ENCODE data around the gene SYK. TPM values are rescaled to one million over a fixed set of nuclear protein-coding genes. Genes with fewer than 3 reads are reported as not detected.

SYK gene
- total RNA-seq, 4 donors from 2014 or later: 6.7 to 22.2 (median 9.0) TPM

- Histone ChIP-seq H3K4me3 (no peak overlapping the region), H3K9me3 (no peaks in the 10 kb centered on the region), H3K27me3 (no peaks in the 10 kb centered on the region), H3K4me1 (no peaks in the 10 kb centered on the region), H3K36me3 (no peaks in the 10 kb centered on the region), H3K27ac (no peak overlapping the region)
- no peak for TF ChIP-seq POLR2A (IDR thresholded peaks at IDR 0.05)
- no peak for TF ChIP-seq CTCF (IDR thresholded peaks at IDR 0.05)
- intact Hi-C loops (cut with DNase I; ENCODE audit: low total_unique reads): no loop called here
- no peak for DNase-seq
Measured at GRCh38 chr9:90838581-90839154, 37.0 kb downstream of the SYK start.

GRCh38 chr9:90839183-90839728 is 37.6 kb downstream of the SYK start:
- intact Hi-C loops (cut with DNase I; ENCODE audit: low total_unique reads): no loop called here
- Histone ChIP-seq H3K27ac (no peak overlapping the region), H3K4me3 (no peak overlapping the region), H3K4me1 (no peaks in the 10 kb centered on the region), H3K9me3 (no peaks in the 10 kb centered on the region), H3K36me3 (no peaks in the 10 kb centered on the region), H3K27me3 (no peaks in the 10 kb centered on the region)
- DNase-seq: no peak
- TF ChIP-seq CTCF (IDR thresholded peaks at IDR 0.05) (no peak), POLR2A (IDR thresholded peaks at IDR 0.05) (no peak)

- Histone ChIP-seq H3K27ac (no peak overlapping the region), H3K4me3 (no peak overlapping the region), H3K9me3 (no peaks in the 10 kb centered on the region), H3K4me1 (no peaks in the 10 kb centered on the region), H3K27me3 (no peaks in the 10 kb centered on the region), H3K36me3 (no peaks in the 10 kb centered on the region)
- no peak for DNase-seq
- intact Hi-C loops (cut with DNase I; ENCODE audit: low total_unique reads): no loop called here
- TF ChIP-seq POLR2A (IDR thresholded peaks at IDR 0.05) (no peak), CTCF (IDR thresholded peaks at IDR 0.05) (no peak)
Measured at GRCh38 chr9:90840696-90841095, 39.1 kb downstream of the SYK start.

- no peaks in the 10 kb centered on the region for H3K9me3 ChIP-seq
- no peaks in the 10 kb centered on the region for H3K36me3 ChIP-seq
- intact Hi-C loops (cut with DNase I; ENCODE audit: low total_unique reads): no loop called here
- H3K27ac ChIP-seq: no peak overlapping the region
- no peak for DNase-seq
- no peaks in the 10 kb centered on the region for H3K27me3 ChIP-seq
- no peak for TF ChIP-seq POLR2A (IDR thresholded peaks at IDR 0.05)
- TF ChIP-seq CTCF (IDR thresholded peaks at IDR 0.05): no peak
- H3K4me1 ChIP-seq: no peaks in the 10 kb centered on the region
- H3K4me3 ChIP-seq: no peak overlapping the region
Measured at GRCh38 chr9:90841213-90841612, 39.6 kb downstream of the SYK start.

GRCh38 chr9:90841615-90842014 is 40.0 kb downstream of the SYK start:
- intact Hi-C loops (cut with DNase I; ENCODE audit: low total_unique reads): no loop called here
- Histone ChIP-seq H3K27me3 (no peaks in the 10 kb centered on the region), H3K36me3 (no peaks in the 10 kb centered on the region), H3K27ac (no peak overlapping the region), H3K4me3 (no peak overlapping the region), H3K4me1 (no peaks in the 10 kb centered on the region), H3K9me3 (no peaks in the 10 kb centered on the region)
- TF ChIP-seq POLR2A (IDR thresholded peaks at IDR 0.05): no peak
- no peak for TF ChIP-seq CTCF (IDR thresholded peaks at IDR 0.05)
- no peak for DNase-seq
